HG03354 (cell line): ENCODE measurements around the gene MOB3A.

Source experiments
- ATAC-seq: cut with Tn5 transposase; IDR thresholded peaks from one replicate; pipeline ENCODE4 v1.9.1; 2021; ENCODE audit warnings: mild to moderate bottlenecking; ENCODE audit not compliant: unreplicated experiment, poor library complexity, severe bottlenecking

MOB3A gene

DNA sequence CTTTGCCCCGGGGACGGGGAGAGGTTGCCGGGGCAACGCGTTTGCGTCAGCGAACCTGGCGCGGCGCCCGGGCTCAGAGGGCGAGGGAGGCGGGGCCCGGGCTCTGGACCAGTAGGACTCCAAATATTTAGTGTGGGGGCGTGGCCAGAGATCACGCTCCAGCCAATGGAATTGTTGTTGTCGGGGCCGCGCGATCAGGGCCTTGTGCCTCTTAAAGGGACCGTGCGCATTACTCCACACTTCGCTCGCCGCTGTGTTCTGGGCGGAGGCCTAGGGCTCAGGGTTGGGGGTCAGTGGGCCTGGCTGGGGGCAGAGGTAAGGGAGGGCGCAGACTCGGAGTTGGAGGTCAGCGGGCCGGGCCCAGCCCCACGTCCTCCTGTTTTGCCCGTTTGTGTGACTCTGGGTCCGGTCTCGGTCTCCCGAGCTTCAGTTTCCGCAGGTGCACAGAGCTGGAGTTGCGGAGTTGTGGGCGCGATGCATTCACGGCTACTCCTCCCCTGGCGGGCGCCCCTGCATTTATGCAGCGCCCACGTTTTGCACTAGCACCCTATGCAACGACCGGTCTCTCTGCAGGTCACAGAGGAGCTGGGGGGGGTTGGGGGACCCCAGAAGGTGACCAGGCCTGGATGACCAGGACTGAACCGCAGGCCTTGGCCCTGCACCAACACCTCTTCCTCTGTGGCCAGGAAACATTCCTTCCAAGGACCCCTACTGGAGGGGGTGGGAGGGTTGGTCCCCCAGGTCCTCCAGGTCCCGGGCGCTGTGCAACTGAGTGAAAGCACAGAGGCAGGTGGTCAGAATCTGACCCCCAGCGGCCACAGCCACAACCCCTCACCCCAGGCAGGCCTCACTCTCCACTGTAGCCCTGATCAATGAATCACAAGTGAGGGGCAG, 34.4 kb downstream of the MOB3A start:
- ATAC-seq = peak; percentile 80

DNA sequence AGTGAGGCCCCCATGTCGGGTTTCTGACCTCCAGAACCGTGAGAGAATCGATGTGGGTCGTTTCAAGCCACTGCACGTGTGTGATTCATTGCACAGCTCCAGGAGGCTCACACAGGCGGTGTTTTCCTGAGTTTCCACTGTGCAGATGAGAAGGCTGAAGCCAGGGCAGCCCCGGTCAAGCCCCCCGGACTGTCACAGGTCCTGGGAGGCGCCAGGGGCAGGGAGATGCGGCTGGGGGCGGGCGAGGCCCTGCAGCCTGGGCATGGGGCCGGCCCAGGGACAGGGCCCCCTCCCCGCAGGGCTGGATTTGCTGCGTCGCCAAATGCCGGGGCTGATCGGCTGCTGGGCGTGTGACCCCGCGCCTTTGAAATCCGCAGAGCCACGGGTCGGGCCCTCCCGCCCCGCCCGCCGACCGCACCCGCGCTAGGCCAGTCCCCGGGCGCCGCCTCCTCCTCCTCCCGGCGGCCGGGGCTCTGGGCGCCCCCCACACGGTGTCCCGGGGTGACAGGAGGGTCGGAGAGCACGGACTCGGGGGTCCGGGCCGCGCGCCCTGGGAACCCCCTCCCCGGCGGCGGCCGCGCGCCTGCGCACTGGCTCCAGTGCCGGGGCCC, 35.1 kb downstream of the MOB3A start:
- ATAC-seq = peak; percentile 32

DNA sequence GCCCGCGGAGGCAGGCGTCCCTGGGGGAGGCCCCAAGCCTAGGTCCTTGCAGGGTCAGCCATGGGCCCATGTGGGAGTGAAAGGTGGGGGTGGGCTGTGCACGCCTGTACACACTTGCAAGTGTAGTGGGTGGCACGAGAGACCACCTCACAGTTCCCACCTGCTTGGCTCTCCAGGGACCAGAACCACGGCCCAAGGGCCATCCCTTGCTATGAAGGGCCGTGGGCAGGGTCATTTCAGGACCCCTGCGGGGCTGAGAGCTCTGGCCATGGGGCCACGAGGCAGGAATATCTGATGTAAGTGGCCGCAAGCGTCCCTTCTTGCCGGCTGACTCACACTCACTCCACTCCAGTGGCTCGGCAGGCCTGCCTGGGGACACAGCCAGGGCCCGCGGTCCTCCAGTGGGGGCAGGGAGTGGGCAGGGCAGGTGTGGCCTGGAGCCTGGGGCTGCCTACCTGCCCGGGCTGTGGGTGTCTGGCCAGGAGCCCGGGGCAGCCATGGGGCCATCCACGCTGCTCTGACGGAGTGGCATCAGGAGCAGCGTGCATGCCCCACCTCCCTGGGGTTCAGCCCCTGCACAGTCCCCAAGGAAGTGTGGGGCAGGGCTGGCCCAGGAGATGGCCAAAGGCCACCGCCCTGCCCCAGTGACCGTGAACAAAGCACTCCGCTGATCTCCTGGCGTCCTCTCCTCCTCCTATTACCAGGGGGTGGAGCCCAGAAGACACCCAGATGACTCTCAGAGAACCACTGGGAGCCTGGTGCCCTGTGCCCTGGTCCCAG, 36.5 kb downstream of the MOB3A start:
- ATAC-seq = no peak

DNA sequence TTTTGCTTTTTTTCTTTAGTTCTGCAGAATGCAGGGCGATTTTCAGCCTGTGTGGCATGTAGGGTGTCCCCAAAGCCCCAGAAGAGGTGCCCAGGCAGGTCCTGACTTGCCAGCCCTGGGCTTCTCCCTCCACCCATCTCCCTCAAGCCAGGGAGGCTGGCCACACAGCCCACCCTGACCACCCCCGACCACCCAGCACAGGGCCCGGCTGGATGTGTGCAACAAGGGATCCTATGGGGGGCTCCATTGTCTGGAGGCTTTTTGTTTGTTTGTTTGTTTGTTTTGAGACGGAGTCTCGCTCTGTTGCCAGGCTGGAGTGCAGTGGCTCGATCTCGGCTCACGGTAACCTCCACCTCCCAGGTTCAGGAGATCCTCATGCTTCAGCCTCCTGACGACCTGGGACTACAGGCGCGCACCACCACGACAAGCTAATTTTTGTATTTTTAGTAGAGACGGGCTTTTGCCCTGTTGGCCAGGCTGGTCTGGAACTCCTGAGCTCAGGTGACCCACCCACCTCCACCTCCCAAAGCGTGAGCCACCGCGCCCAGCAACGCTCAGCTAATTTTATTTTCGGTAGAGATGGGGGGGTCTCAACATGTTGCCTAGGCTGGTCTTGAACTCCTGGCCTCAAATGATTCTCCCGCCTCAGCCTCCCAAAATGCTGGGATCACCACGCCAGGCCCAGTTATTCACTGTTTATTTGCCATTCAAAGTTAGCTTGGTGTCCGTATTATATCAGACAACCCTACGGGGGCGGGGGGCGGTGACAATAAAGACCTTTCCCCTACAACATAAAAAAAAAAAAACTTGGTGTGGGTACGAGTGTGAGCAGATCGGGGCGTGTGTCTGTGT, 37.3 kb downstream of the MOB3A start:
- ATAC-seq = no peak

DNA sequence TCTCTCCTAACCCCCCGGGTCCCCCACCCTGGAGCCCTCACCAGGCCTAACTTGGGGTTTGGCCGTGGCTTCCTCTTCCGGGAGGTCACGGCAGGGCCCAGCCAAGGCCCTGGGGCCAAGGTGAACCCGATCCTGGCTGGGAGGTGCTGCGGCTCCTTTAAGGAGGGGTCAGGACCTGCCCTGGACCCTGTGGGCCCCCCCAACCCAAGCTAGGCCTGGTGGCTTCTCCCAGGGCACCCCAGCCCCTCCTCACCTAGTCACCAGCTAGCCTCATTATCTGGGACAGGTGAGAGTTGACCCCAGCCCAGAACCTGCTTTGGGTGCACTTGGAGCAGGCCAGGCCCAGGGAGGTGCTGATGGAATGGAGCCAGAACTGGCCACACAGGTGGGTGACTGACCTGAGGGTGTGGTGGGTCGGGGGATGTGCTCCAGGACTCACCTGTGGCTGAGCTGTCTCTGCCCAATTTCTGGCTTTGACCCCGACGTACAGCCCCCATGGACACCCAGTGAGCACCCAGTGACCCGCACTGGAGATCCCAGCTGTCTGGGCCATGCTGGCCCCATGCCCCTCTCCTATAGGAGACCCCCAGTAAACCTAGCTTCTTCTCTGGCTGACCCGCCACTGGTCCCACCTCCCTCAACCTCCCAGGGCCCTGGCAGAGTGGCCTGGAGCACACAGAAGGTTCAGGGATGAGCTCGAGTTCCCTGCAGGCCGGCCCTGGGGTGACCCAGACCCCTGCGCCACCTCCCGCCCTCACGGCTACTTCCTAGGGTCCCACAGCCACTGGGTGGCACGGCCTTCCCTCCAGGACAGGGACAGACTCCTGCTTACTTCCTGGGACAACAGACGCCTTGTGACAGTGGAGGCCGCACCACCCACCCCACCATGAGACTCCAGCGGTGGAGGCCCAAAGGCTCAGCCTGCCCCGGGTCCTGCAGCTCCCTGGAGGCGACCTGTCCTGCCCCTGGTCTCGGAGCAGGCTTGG, 38.3 kb downstream of the MOB3A start:
- no peak for ATAC-seq

DNA sequence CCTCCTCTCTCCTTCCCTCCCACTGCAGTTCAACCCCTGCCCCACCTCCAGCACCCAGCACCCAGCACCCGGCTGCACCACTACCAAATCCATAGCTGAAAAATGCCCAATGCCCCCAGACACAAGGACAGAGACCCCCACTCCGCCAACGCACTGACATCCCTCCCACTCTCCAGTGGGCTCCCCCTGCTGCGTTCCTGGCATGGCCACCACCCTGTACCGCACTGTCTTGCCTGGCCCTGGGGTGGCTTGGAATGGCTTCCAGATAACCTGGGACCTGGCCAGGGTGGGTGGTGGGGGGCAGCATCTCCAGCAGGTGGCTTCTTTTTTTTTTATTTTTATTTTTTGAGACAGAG, 39.3 kb downstream of the MOB3A start:
- ATAC-seq = no peak

DNA sequence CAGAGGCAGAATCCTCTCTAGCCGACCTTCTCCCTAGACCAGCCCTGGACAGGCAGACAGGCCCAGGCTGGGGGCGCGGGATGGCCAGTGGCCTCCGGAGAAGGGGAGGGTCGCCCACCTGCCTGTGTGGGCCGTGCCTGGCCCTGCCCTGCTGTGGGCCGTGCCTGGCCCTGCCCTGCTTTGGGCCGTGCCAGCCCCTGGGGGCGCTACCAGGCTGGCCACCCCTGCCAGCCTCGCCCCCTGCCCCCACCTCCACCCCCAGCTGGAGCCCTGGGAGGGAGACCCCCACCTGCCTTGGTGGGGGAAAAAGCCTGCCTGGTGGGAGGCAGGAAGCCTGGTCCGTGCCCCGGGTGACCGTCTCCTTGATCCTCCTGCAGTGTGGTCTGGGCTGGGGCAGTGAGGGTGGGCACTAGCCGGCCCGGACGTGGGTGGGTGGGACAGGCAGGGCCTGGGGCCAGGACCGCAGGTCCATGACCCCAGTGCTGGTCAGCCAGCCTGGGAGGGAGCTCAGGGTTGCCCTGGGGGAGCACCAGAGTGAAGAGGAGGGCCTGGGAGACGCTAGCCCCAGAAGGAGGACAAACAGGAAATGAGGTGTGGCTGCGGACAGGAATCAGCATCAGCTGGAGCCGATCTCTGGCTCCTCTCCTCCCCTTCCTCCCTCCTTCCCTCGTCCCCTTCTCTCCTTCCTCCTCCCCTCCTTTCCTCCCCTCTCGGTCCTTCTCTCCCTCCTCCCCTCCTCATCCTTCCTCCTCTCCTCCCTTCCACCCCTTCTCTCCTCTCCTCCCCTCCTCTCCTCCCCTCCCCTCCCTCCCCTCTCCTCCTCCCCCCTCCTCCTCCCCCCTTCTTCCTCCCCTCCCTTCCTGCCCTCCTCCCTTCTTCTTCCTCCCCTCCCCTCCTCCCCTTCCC, 39.9 kb downstream of the MOB3A start:
- no peak for ATAC-seq

DNA sequence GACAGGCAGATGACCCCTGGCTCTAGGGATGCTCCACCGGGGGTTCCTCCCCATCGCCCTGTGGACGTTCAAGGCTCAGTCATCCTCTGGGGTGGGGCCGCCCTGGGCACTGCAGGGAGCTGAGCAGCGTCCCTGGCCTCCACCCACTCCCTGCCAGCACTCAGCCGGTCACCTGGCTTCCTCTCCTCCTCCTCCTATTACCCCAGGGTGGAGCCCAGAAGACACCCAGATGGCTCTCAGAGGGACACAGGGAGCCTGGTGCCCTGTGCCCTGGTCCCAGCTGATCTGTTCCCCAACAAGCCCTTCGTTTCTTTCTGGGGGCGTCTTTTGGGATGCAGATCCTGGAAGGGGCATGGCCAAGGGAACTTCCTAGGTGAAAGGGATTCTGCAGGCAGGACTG, 41.4 kb downstream of the MOB3A start:
- ATAC-seq = no peak

DNA sequence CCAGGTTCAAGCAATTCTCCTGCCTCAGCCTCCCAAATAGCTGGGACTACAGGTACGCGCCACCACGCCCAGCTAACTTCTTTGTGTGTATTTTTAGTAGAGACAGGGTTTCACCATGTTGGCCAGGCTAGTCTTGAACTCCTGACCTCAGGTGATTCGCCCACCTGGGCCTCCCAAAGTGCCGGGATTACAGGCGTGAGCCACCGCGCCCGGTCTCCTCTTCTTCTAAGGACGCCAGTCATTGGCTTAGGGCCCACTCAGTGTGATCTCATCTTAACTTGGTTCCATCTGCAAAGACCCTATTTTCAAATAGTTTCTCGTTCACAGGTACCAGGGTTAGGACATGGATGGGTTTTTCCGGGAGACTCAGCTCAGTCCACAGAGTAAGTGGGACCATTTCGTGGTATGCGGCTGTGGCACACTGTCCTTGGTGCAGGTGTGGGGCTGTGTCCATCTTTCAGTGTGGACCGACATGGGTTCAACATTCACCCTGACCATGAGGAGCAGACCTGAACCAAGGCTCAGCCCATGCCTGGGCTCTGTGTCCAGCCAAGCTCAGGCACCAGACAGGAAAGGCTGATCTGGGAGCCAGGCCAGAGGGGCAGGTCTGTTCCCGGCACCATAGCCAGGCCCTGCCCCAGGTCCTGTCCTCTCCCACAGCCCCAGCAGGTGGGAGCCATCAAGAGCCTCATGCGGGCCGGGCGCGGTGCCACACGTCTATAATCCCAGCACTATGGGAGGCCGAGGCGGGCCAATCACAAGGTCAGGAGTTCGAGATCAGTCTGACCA, 42.3 kb downstream of the MOB3A start:
- ATAC-seq = no peak

DNA sequence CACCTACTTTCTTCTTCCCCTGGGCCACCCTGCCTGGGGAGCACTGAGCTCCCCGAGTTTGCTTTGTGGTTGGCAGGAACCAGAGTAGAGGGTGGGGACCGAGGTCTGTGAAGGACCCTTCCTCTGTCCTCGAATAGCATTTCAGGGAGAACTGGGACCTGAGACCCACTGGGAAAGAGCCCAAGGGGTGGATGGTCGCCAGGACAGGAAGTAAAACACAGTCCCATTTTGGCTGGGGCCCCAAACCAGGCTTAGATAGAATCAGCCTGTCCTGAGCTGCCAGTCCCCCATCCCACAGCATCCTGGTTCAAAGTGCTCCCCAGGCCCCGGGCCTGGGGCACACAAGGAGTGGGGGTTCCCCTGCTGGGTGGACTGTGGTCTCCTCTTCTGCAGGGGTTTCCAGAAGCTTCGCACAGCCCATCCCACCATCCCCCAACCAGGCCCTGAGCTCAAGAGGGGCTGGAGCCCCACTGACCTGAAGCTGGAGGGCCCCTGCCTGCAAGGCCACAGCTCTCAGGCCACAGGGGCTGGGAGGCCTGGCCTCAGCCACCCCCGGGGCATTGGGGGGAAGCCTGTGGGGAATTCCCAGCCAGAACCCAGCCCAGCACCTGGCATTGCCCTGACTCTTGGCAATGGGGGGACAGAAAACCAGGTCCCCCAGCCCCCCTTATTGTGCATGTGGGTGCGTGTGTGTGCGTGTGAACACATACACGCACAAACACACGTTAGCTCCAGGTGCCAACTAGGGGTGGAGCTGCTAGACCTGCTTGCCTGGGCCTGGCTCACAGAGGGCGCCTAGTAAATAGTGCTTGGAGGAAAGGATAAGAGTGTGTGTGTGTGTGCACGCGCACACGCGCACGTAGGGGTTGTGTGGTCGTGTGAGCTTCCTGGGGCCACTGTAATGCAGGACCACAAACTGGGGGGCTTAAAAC, 44.1 kb downstream of the MOB3A start:
- peak; percentile 19 for ATAC-seq

DNA sequence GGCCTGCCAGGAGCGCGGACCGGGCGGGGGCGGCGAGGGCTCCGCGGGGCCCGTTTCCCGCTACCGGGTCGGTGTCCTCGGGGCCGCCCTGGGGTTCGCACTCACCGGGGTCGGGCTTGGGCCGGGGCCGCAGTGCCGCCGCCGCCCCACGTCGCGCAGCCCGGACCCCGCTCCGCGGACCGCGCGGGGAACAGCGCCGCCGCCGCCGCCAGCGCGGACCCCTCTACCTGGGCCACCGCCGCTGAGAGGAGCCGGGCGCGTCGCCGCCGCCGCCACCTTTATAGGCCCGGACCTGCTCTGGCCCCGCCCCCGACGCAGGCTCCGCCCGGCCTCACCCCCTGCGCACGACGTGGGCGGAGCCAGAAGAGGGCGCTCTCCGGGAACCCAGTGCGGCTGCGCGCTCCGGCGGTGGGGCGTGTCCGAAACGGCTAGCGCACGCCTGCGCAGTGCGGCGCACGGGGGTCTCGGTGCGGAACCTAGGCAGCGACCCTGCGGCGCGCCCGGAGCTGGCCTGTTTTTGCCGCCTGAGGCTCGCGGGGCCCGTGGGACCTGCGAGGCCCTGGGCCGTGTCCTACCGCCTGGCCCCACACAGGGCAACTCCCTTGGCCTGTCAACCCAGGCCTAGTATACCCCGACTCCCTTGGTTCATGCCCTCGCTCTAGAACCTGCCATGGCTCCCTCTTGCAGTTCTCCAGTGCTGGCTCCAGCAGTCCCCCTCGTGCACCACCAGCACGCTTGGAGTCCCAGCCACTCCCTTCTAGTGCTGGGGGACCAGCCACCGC, 44.9 kb downstream of the MOB3A start, which contains the start of gene MKNK2:
Gene MKNK2, minus strand, starts transcription at position 254 of the 782 bp plus-strand sequence. CDS start 393 bp downstream, outside the sequence.
- peak; percentile 51 for ATAC-seq

DNA sequence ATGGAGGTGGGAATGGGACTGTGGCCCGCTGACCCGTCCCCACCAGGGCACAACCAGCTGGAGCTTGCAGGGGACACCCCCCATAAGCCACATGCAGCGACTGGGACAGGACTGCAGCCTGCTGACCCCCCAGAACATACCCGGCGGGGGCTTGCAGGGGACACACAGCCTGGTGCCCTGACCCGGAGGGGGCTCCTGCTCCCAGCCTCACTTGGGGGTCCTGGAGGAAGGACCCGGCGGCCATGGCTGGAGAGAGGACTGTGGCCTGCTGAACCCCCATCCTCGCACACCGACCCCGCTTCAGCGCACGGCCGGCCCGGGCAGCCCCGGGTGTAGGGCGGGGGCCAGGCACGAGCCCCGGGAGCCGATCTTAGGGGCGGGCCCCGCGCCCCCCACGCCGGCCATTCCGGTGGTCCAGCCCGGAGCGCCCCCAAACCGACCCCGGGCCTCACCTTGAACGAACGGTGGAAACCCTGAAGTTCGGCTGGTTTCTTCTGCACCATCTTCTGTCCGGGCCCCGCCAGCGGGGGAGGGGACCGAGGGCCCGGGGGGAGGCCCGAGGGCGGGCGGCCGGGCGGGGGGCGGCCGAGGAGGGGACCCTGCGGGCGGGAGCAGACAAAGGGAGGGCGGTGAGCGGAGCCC, 45.7 kb downstream of the MOB3A start:
- peak; percentile 3 for ATAC-seq

DNA sequence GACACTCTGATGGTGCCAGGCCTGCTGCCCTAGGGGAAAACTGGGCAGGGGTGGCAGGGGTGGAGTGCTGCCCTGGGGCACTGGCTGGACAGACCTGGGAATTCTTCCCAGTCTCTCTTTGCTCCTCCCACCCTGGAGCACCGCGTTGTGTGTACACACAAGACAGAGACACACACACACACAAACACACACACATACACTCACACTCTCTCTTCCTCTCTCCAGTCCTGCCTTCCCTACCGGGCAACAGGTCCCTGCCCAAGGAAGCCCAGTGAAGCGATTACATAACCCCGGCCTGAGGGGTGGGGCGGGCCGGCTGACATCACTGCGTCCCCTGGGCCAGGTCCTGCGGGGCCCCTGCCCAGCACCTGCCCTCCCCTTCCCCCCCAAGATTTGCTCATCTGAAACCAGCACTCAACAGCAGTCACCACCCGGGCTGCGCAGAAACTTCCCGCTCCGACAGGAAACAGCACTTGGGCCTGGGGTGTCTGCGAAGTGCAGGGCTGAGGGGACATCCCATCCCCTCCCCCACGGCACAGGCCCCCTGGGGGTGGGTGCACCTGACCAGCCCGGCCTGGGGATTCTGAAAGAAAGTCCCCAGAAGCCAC, 46.3 kb downstream of the MOB3A start:
- peak; percentile 24 for ATAC-seq
